Choroid plexus epithelial cell (primary cell): Measurements from ENCODE around the gene CEP164.

Source experiments
- DNase-seq: peaks from one replicate; pipeline ENCODE4 v3.0.0-alpha.2; 2010; ENCODE audit warnings: low read depth
- H3K4me3 ChIP-seq: 2 replicates; pipeline ENCODE4 v1.5.1; 2011; ENCODE audit warnings: low read depth, mild to moderate bottlenecking, control low read depth, low read length, moderate library complexity
- TF ChIP-seq, protein P1 (sequence below): conservative IDR thresholded peaks from 2 replicates; pipeline ENCODE4 v1.5.1; 2011; ENCODE audit warnings: low read depth, mild to moderate bottlenecking, control low read depth, inconsistent platforms, low read length, moderate library complexity

CEP164 gene

DNA sequence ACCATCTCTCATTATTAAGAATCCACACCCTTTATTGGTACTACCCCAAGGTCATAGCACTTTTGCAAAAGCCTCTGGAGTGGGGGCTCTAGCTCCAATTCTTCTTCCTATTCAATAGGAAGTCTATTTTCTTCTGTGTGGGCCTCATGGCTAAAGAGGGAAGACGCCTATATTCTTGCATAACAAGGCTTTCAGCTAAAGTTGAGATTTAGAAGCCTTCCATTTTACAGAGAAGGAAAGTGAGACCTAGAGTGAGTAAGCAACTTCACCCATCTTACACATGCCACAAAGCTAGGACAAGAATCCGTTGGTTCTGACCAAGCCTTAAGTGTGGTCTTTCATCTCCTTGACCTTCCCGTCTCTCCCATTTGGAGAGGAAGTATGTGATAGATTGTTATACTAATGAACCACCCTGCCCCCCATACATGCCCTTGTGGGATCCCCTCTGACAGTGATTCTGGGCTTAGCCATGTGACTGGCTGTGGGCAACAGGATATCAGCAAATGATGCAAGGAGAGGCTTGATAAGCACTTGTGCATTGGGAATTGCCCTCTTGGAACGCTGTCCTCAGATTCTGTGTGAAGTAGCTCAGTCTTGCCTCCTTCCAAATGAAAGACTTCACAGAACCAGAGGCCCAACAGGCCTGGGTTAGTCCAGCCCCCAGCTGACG is 23.9 kb upstream of the CEP164 start:
- no peak for DNase-seq
- TF ChIP-seq, protein P1, sequence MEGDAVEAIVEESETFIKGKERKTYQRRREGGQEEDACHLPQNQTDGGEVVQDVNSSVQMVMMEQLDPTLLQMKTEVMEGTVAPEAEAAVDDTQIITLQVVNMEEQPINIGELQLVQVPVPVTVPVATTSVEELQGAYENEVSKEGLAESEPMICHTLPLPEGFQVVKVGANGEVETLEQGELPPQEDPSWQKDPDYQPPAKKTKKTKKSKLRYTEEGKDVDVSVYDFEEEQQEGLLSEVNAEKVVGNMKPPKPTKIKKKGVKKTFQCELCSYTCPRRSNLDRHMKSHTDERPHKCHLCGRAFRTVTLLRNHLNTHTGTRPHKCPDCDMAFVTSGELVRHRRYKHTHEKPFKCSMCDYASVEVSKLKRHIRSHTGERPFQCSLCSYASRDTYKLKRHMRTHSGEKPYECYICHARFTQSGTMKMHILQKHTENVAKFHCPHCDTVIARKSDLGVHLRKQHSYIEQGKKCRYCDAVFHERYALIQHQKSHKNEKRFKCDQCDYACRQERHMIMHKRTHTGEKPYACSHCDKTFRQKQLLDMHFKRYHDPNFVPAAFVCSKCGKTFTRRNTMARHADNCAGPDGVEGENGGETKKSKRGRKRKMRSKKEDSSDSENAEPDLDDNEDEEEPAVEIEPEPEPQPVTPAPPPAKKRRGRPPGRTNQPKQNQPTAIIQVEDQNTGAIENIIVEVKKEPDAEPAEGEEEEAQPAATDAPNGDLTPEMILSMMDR = no peak
- no peak overlapping the region for H3K4me3 ChIP-seq

DNA sequence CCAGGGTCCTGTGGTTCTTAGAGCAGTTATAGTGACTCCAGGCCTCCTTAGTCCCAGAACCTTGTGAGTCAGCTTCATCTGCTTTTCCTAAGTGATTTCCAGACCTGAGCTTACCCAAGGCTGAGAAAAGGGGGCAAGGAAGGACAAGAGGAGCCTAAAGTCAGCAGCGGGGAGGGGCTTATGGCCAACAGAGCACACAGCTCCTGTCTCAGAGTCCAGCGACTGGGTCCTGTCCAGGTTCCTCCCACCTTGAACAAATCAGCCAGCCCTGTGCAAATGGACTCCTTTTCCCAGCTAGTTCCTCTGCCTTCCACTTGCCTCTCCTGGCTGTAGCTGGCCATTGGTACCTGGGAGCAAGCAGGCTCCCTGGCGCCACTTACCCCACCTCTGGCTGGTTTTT is 22.5 kb upstream of the CEP164 start:
- DNase-seq = no peak
- TF ChIP-seq, protein P1 = no peak
- H3K4me3 ChIP-seq = no peak overlapping the region

DNA sequence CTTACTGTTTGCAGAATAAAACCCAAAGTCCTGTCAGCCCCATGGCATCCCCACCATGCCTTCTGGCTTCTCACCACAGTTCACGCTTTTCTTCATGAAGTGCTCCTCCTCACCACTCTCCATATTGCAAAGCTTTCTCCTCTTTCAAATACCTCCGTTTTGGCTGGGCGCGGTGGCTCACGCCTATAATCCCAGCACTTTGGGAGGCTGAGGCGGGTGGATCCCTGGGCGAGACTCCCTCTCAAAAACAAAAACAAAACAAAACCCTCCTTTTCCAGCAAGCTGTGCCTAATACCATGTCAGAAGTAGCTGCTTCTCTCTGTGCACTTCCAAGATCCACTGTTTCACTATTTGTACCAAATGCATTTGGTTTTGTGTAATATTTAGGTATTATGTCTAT is 18.3 kb upstream of the CEP164 start:
- TF ChIP-seq, protein P1 = no peak
- no peak overlapping the region for H3K4me3 ChIP-seq
- DNase-seq = no peak

DNA sequence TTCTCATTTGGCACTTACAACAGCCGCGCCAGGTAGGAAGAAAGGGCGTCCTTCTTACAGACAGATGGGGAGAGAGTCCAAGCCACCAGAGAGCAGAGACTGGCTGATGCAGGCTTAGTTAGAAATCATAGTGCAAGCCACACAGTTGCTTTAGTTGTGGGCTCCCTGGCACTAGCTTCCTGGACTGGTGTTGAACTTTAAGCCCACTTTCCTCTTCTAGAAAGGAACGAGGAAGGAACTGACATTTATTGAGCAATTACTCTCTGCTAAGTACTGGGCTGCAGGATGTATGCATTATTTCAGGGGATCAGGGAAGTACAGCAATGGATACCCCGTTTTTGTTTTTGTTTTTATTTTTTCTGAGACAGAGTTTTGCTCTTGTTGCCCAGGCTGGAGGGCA is 14.6 kb upstream of the CEP164 start:
- no peak for DNase-seq
- TF ChIP-seq, protein P1 = no peak
- H3K4me3 ChIP-seq = no peak overlapping the region

DNA sequence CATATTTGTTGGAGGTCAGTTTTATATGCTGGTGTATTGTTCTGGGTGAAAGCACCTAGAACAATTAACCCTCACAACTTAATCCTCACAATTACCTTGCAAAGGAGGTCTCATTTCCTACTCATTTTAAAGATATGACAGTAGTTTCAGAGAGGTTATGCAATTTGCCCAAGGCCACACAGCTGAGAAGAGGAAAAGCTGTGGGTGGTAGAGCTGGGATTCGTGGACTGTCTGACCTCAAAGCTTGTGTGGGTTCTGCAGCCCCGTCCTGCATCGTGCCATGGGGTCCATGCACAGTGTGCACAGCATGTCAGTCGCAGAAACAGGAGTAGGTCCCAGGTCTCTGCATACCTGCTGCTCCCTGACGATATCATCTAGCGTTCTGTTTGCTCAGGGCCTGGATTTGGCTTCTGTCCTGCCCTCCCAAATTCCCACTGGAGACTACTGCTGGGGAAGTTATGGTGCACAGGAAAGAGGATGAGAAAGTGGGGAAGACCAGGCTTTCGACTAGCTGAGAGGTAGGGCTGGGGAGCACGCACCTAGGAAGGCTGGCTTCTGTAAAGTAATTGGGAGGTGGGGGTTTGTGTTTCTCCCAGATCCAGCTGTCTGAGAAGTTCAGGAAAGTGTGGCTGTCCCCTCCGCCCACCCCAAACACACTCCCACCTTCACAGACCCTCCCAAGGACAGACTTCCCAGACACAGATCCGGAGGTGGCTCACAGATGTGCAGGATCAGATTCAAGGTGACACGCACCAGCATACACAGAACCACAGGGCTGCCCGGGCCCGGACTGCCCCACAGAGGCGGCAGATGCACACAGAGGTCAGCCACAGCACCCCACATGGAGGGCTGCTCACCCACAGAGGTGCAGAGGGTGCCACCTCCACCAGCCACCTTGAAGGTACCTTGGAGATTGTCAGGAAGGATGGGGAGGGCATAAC is 13.6 kb upstream of the CEP164 start:
- TF ChIP-seq, protein P1 = no peak
- DNase-seq = no peak
- peak overlapping the region; percentile 78 for H3K4me3 ChIP-seq

DNA sequence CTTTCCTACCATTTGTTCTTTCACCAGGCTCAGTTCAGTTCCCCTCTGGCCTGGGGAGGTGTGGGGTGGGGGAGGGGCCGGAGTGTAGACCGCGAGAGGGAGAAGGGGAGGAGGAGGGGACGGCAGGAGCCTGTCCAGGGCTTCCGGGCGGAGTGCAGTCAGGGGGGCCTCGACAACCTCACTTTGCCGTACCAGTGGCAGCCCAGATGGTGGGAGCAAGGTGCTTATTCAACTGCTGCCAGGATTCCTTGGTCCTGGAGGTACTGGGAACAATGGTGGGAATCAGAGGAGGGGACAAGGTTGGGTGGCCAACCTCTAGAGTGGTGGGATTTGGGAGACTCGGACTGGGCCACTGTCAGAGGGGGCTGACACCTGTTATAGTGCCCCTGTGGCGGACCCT is 12.8 kb upstream of the CEP164 start:
- H3K4me3 ChIP-seq = peak overlapping the region; percentile 78

More for the DNA sequence above, 12.8 kb upstream of the CEP164 start:
- no peak for DNase-seq
- TF ChIP-seq, protein P1 = no peak
